Hindlimb muscle (tissue), 1 donor: ENCODE results near the gene TPM4. TPM values are rescaled to one million over a fixed set of nuclear protein-coding genes. Genes with fewer than 3 reads are reported as not detected.

Source experiments
- DNase-seq: peaks from one replicate; pipeline ENCODE4 v3.0.0-alpha.2; 2013
- polyA plus RNA-seq: library from polyadenylated mRNA; unstranded; fragments of 120-200 nt; gene quantifications from one replicate; pipeline ENCODE4 v1.2.1, GENCODE V29; 2013; ENCODE audit not compliant: insufficient read length

Gene TPM4
- polyA plus RNA-seq, 1 donor = 183 TPM

- DNase-seq = no peak
Observed at GRCh38 chr19:16042533-16043085, 33.7 kb upstream of the TPM4 start.

GRCh38 chr19:16043156-16043757 is 33.0 kb upstream of the TPM4 start:
- DNase-seq = no peak

- no peak for DNase-seq
Observed at GRCh38 chr19:16044746-16045145, 31.5 kb upstream of the TPM4 start.

- no peak for DNase-seq
Observed at GRCh38 chr19:16045171-16045570, 31.1 kb upstream of the TPM4 start.

GRCh38 chr19:16045893-16046292 is 30.4 kb upstream of the TPM4 start:
- DNase-seq = no peak

- DNase-seq = no peak
Observed at GRCh38 chr19:16048583-16048982, 27.7 kb upstream of the TPM4 start.

- DNase-seq = no peak
Observed at GRCh38 chr19:16051254-16052025, 24.9 kb upstream of the TPM4 start.

GRCh38 chr19:16052353-16052752 is 23.9 kb upstream of the TPM4 start:
- DNase-seq = no peak

- DNase-seq = no peak
Observed at GRCh38 chr19:16057062-16057461, 19.2 kb upstream of the TPM4 start.

GRCh38 chr19:16060294-16060693 is 16.0 kb upstream of the TPM4 start:
- no peak for DNase-seq

- DNase-seq = no peak
Observed at GRCh38 chr19:16061943-16062342, 14.4 kb upstream of the TPM4 start.

GRCh38 chr19:16062789-16063188 is 13.5 kb upstream of the TPM4 start:
- no peak for DNase-seq

- no peak for DNase-seq
Observed at GRCh38 chr19:16064209-16064889, 11.9 kb upstream of the TPM4 start.

- DNase-seq = no peak
Observed at GRCh38 chr19:16066611-16067104, 9.6 kb upstream of the TPM4 start.

GRCh38 chr19:16067205-16067938 is 8.9 kb upstream of the TPM4 start:
- no peak for DNase-seq

- DNase-seq = no peak
Observed at GRCh38 chr19:16068696-16069259, 7.5 kb upstream of the TPM4 start.

GRCh38 chr19:16069813-16070365 is 6.4 kb upstream of the TPM4 start:
- no peak for DNase-seq

- DNase-seq = no peak
Observed at GRCh38 chr19:16070366-16070990, 5.8 kb upstream of the TPM4 start.

- no peak for DNase-seq
Observed at GRCh38 chr19:16071072-16071691, 5.1 kb upstream of the TPM4 start.

GRCh38 chr19:16073481-16073880 is 2.8 kb upstream of the TPM4 start:
- DNase-seq = no peak

- no peak for DNase-seq
Observed at GRCh38 chr19:16073988-16074387, 2.3 kb upstream of the TPM4 start.
